GM21367 (cell line): ENCODE measurements around the gene RGMB.

Experiments
- ATAC-seq: cut with Tn5 transposase; IDR thresholded peaks from one replicate; pipeline ENCODE4 v1.9.1; 2021; ENCODE audit not compliant: unreplicated experiment

RGMB gene

DNA sequence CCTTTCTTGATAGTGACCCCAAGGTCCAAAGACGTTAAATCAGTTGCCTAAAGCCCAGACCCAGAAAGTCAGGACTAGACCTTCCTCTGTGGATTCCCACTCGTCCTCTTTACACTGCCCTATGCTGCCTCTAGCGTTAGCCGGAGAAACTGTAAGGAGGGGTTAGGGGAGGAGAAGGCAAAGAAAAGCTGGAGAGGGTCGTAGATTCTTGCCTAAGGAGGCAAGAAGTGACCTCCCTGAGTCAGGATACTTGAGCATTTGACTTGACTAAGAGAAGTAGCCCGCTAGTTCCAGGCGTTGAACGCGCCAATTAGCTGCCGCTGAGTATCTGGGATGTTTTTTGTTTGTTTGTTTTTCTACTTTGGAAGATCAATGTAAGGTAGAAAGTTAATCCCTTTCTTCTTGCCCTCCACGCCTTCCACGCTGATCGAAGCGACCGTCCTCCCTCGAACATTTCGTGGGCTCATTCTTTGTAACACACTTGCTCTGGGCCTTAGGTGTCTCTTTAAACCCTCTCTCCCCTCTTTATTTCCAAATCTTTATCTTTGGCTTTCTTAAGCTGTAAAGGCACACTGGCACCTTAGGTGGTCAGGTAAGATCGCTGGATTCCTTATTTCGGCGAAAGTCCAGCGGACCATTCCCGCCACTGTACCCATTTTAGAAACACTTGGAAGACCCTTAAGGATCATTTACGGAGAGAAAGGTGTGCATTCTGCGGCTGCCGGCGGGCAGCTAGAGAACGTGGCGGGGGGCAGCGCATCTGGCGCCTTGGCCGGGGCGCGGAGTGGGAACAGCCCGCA is 5.1 kb upstream of the RGMB start:
- peak; percentile 41 for ATAC-seq

DNA sequence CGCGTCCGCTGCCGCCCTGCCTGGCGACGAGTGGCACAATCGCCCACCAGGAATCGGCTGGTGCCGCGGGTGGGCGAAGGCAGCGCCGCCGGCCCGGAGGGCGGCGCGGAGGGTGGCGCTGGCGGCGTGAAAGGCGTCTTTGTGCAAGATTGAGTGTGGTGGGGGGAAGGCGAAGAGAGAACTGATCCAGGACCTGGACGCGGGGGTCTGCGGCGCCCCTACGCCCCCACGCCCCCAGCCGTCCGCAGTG is 4.6 kb upstream of the RGMB start:
- no peak for ATAC-seq

DNA sequence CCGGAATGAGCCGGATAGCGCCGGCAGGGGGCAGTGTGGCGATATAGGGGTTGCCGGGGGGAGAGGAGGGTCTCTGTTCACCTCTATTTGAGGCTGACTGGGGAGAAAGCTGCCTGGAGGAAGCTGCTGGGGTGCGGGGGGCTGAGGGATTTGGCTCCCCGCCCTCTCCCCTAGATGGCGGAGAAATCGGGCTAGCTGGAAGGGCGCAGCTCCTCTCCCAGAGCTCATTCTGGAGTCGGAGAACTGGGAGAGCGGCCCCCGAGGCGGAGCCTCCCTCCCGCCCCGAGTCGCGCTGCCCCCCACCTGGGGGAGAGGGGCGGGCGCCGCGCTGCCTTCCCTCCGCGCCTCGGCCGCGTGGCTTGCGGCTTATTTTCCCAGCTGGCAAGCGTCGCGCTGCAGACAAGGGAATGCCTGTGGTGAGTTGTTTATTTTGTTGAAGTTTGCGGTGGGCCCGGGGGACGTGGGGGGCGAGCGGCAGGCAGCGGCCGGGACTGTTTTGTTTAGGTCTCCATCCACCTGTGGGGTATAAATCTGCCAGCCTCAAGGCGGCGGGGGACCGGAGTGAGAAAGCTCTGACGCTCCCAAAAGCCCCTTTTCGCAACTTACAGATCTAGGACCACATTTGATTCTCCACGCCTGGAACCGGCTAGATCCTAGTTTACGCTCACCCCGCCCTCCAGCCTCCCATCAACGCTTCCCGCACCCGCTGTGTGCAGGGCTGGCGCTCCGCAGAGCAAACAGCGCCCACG is 4.1 kb upstream of the RGMB start:
- no peak for ATAC-seq

DNA sequence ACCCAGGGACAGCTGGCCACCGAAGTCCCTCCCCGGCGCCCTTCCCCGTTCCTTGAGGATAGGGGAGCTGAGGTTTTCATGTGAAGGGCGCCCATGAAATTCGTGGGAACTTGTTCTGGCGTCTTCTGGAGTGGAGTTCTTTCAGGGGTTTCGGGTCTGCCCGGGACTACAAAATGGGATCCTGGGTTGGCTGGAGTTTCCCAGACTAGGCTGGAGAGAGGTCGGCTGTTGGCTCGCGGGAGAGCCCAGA is 3.6 kb upstream of the RGMB start:
- ATAC-seq: no peak

DNA sequence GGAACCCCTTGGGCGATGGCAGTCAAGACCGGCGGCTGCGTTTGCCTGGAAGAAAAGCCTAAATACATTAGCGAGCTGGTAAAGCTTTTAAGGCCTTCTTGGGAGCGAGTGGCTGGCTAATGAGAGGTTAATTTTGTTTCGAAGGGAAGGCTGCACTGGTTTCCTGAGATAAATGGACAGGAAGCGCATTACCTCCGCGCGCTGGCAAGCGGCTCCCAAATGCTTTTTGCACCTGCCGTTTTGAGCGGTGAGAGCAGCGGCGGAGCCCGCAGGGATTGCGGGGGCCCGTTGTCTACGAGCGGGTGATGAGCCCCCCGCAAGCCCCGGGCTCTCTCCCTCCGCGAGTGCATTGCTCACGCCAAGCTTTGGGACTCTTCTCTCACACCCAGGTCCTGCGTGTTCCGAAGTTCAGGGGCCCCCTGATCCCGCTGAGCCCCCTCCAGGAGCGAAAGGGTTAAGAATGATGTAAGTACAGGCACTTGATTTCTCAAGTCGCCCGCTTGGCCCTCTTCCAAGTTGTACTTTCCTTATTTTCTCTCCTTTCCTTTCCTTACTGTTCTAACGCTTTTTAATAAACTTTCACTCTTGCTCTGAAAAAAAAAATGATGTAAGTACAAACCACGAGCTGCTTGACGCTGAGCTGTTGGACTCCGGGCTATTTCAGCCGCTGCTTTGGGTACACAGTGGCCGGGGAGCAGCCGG is 3.1 kb upstream of the RGMB start:
- ATAC-seq: no peak

DNA sequence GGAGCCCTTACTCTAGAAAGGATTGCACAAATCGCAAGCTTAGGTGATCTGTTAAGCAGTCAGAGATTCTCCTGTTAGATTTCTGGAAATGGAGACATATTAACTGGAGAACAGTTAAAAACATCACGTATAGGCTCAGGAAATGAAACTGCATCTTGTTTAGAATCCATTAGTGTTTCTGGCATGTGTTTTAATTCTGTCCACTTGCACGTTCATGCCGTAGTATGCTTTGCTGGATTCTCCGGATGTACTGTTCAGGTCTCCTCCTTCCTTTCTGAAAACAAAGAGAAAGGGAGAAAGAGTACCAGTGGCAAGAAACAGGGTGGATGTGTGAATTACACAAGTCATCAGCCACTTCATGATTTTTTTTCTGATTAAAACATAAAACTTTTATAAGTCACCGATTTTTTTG is 2.5 kb upstream of the RGMB start:
- no peak for ATAC-seq

DNA sequence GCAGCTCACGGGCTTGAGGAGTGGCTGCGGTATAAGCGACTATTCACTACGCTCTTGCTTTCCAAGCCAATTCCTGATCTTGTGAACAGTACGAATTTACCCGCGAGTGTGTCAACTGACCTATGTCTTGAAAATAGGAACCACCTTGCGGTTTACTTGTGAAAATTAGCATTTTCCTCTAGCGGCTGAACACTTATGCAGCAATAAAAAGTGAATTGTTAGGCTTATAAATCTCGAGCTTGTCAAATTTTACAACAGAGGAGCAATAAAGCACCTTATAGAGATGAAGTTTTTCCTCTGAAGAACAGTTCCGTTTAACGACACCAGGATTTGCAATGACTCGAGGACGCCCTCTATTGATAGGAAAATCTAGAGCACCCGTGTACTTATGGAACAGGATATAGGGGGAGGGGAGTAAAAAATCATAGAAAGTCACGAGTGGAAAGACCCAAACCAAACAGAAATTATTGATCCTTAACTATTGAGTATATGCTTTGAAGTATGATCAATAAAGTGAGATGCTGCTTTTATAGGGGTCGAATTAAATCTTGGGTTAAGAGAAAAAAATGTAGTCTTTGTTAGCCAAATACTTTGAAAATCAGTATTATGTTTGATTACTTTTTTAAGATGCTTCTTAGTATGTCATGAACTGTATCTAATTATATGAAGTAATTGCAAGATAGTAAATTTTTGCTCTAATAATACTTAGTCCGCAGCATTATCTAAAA is 1.9 kb upstream of the RGMB start:
- ATAC-seq: peak; percentile 15

DNA sequence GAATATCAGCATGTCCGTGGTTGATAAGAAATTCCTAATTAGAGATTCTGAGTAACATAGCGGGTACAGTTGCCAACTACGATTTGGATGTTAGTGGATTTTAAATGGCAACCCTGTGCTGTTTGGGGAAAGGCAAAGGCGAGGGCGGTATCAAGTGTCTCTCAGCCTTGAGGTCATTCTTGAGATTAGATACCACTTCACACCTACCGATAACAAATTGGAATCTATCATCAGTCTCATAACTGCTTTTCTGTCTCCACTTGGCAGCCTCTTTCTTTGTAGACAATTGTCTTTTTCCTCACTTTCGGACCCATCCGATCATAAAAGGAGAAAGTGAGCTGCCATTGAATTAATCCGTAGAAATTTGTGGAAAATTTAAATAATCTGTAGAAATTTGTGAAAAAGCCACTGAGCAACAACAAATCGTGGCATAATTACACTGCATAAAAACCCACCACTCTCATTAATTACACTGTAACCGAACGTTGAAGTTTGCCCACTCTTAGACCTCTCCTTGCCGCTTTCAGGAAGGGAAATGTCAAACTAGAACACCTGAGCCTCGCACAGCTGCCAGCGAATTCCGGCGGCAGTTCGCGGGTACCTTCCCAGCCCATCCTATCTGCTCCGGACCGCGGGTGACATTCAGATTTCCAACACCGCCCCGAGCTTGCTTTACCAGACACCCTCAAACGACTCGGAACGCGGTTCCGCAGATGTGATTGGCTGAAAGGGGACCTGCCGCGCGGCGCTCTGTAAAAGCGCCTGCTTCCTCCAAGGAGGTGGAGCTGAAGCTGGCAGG is 849 bp upstream of the RGMB start:
- no peak for ATAC-seq

DNA sequence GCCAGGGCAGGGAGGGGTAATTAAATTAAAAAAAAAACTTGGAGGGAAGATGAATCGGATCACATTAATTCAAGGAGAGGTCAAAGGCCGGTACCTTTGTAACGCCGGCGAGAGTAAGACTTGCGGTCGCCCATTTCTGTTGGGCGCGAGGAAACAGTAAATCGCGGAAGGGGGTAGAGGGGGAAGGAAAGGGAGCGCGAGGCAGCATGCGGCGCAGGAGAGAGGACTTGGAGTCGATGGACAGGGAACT is 324 bp upstream of the RGMB start:
- ATAC-seq: no peak

DNA sequence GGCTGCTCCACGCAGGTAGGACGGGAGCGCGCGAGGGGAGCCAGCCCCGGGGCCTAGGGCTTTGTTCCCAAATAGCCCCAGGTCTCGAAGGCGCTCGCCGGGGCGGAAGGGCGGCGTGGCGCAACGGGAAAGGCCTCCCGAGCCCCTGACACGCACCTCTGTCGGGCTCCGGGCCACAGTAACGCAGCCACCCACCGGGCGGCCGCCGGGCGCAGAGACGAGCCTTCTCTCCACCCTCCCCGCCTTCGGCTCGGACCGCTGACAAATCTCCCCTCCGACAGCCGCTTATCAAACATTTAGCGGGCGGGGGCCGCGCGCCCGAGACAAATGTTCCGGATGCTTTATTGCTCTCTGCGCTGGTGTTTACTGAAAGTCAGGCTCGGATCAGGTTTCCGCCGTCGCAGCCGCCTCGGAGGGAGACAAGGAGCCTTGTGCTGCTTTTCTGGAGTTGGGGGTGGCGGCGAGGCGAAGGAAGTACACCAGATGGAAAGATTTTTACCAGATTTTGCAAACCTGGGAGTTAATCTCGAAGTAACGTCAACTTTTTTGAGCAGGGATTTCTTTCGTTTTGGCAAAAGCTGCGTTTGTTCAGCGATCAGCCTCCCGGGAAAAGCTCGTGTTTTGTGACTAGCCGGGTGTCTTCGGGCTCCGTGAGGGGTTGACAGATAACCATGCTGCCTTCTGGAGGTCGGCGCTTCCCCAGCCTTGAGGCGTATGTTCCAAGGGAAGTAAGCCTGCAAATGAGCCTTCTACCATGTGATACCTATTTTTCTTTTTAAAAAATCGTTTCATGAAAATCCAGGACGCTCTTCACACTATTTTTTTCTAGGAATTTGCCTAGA is 950 bp downstream of the RGMB start:
- ATAC-seq: peak; percentile 23

DNA sequence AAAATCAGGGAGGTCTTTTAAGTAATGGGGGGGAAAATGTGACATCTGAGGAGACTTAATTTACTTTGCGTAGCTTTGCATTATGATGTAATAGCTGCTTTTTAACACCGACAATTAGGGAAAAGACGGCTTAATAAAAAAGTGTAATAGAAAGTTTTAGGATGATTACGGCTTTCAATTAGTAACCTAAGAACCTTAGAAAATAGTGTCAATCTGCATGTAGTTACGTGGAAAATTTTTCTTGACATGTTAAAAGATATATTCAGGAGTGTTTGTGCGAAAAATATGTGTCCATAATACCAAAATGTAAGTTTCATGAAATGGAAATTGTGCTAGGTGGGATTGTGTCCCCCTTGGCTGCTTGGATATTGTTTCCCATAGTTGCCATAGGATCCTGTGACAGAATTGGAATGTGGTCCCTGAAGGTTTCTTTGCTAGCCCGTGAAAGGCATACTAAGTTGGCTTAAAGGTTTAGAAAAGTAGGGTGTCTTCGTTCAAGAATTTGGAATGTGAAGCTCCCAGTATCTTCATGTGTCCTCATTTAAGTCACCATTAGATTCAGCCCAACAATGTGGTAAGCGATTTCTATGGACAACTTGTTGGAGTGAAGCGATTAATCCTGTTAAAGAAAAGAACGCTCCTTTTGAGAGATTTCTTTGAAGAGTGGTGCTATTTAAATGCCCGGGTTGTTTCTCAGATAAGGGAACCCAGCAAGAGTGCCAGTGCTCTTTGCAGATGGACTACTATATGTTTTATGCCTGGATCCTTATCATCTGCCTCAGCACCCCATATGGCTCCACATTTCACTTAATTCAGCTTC is 2.0 kb downstream of the RGMB start:
- no peak for ATAC-seq

DNA sequence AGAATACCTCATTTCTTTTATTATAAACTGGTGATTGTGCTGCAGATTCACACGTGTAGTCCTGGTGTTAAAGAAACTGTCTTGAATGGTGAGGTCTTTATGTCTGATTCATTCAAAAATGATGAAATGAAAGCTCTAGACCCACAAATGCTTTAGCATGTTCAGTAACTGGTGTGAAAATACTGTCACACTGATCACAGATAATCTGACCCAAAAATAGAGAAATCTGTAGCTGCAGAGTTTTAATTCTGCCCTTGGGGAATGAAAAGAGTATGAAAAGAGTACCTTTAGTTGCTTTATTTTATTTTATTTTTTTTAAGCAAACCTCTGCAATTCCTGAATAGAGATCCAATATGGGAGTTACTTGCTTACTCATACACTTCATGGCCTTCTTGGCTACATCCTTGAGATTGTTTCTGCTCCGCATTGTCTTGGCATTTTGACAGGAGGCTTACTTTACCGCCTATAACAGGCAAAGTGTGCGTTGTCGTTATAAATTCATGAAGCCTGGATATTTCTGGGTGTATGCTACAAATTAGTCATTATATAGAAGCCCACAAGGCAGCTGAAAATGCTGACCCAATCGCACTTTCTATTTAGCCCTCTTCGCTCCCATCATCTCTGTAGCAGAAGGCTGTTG is 2.7 kb downstream of the RGMB start:
- no peak for ATAC-seq

DNA sequence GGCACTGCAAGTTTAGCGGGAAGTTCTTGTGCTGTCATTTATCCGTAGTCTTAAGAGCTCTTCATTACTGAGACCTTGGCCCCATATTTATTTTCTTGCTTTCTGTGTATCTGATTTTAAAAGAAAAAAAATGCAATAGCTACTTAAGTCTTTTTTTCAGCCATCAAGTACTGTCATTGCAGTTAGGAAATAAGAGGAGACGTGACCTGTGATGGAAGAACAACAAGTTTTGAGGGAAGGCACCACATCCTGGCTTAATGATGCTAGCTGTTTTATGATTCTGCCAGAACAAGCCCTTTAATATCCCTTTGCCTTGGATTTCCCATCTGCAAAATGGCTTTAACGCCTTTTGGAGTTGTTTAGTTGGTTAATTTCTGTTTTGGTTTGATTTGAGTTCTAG is 3.8 kb downstream of the RGMB start:
- no peak for ATAC-seq

DNA sequence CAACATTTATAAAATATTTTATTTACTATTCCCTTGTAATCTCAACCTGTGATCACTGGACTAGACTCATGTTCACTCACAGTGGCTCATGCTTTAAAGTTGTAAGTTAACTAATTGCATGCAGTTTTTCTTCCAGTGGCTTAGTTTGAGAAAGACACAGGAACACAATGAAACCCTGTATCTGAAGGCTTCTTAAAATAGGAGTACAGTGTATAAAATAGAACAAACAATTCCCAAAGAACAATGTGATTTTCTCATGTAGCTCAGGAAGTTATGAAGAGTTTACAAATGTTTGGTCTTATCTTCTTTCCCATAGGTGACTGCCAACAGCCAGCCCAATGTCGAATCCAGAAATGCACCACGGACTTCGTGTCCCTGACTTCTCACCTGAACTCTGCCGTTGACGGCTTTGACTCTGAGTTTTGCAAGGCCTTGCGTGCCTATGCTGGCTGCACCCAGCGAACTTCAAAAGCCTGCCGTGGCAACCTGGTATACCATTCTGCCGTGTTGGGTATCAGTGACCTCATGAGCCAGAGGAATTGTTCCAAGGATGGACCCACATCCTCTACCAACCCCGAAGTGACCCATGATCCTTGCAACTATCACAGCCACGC is 5.9 kb downstream of the RGMB start:
- ATAC-seq: no peak

DNA sequence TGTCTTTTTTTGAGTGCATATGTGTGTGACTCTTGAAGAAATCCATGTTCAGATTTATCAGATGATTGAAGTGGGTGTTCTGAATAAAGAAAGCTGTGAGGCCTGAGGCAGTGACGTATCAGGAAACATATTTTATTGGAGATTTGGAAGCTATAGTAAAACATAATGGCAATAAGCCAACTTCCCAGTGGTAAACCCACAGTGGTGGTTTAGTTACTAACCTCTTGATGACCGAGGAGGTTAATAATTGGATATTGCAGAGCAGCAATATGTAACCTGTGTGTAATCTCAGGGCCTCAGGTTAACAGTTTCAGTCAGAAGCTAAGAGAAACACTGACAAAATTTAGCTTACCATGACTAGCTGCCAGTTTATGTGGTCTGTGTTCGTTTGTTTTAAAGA is 6.9 kb downstream of the RGMB start:
- no peak for ATAC-seq

DNA sequence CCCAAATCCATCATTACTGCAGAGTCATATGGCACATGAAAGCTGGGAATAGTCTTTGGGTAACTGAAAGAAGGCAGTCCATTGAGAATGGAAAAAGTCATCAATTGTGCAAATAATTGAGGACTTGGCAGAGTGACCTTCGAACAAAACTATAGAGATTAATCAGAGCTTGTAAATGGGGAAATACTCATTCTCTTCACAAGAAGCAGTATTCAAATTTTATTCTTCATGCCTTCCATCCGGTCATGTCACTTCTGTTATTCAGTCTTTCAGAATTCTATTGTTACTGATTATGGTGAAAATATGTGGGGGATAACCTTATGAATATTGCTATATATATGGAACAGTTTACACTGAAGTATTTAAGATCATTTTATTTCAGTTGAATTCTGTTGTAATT is 8.1 kb downstream of the RGMB start:
- ATAC-seq: no peak

DNA sequence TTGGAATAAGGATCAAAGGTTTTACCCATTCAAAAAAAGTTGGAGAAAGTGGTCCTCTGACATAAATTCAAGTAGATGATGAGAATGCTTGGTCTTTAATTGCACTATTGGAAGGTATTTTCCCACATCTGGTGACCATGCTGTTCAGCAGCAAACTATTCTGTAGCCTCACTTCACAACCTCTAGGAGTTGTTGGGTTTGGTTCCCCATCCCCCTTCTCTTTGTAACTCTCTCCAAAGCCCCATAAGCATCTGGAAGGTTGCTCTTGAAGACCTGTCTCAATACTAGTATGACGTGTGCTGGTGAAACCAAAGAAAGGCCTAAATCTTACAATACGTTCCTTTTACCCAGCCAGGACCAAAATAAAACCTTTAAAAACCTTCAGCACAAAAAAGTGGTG is 8.5 kb downstream of the RGMB start:
- ATAC-seq: no peak

DNA sequence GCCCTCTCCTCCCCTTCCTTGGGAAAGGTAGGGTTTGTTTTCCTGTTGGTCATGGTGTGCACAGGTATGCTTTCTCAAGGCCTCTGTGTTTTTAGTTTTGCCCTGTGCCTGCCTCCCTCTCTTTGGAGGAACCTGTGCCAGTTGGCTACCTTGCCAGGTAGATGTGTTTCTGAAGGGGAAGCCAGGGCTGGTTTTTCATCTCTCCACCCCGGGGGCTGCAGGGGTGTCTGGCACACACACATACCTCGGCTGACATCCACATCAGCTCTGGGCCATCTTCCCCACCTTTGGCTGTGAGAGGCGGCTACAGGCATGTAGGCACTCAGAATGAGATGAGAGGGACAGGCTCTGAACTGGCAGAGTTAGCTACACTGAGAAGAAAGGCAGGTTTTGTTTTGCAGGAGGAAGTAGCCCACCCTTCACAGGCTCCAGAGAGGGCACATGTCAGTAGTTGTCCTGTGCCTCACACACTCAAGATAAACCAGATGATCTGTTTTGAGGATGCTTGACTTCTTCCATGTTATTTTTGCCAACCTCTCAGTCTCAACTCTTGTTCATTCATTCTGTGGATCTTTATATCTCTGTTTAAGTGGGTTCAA is 9.7 kb downstream of the RGMB start:
- no peak for ATAC-seq
